Measurements from ENCODE around the gene TNFRSF1B. TPM values are rescaled to one million over a fixed set of nuclear protein-coding genes. Genes with fewer than 3 reads are reported as not detected.

The TNFRSF1B gene
- total and polyA plus RNA-seq, 2 of the 8 experiments (the other 6 are each of a cell fraction or from before 2014, with no cell fraction given): 1.7 to 2.9 TPM

DNA sequence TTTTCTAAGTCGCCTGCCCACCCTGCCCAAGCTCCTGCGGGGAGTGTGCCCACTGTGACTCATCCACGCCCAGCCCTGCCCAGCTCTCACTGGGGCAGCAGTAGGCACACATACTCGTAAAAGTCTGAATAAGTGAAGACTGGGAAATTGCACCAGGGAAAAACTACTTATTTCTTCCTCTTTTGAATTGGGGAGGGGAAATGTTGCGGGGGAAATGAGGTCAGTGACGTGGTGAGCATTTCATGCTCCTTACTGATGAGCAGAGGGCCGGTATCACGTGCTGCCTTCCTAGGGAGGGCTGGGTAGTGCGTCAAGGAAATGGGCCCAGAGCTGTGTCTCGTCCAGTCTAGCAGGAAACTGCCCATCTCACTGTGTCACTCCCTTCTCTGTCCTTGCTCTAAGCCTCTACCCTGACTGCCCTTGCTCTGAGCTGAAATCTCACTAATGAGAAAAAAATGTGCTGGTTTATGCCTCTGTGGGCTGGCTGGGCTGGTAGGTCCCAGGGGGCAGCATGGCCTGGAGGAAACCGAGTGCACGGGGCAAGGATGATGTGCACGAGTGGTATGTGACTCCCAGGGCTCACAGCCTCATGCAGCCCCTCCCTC is 13.5 kb upstream of the TNFRSF1B start:
- no peak overlapping the region for H3K4me2 ChIP-seq (ENCODE audit: insufficient read depth in 1 of 2, low read depth in 2 of 2, low read length in 2 of 2)
- 81% methylated on average over 13 of the region's 13 CpGs; no CpG with 5 or more reads in 1 of the 2 experiments for WGBS, 2 experiments (ENCODE audit: extremely low coverage in 1 of 2, insufficient coverage in 1 of 2, insufficient read length in 1 of 2, insufficient replicate concordance in 2 of 2, low coverage in 1 of 2, low lambda C conversion rate in 2 of 2, missing lambda C conversion rate in 1 of 2)
- FAIRE-seq: no peak

More for the DNA sequence above, 13.5 kb upstream of the TNFRSF1B start:
- H3K23me2 ChIP-seq (ENCODE audit: low read depth, low read length): no peaks in the 10 kb centered on the region
- H3K4ac ChIP-seq (replicated peaks; ENCODE audit: insufficient read length, low read depth, low read length): no peak overlapping the region
- 0 out of 7 replicates have a peak, but pooled peaks cover 0 to 2% (median 0%) of the 10 kb centered on the region in 4 experiments for H3K4me1 ChIP-seq (replicated peaks in 1 of 4; ENCODE audit: control insufficient read depth in 3 of 4, insufficient read depth in 4 of 4, low read length in 3 of 4)
- no peak overlapping the region for H4K91ac ChIP-seq (replicated peaks; ENCODE audit: insufficient read length, low read length)
- no peak overlapping the region for H3K18ac ChIP-seq (ENCODE audit: extremely low read depth, low read length)
- H4K8ac ChIP-seq (ENCODE audit: extremely low read depth, insufficient read depth, low read length): no peak overlapping the region
- H3K14ac ChIP-seq (ENCODE audit: insufficient read length): no peak overlapping the region
- H2BK15ac ChIP-seq (ENCODE audit: low read length): 0 out of 2 replicates have a peak overlapping the region, but pooled peaks have one; percentile 81
- H3K79me1 ChIP-seq (ENCODE audit: low read depth, low read length): no peaks in the 10 kb centered on the region
- no peak overlapping the region for H2BK12ac ChIP-seq (ENCODE audit: low read depth, low read length)
- no peak overlapping the region for H4K5ac ChIP-seq (ENCODE audit: insufficient read length, low read depth, low read length)
- no peak overlapping the region for H2BK5ac ChIP-seq (ENCODE audit: low read depth, low read length)
- H3K56ac ChIP-seq (replicated peaks; ENCODE audit: insufficient read length, low read depth, low read length): no peak overlapping the region
- ChIA-PET CTCF (ENCODE audit: partially characterized antibody) (interaction anchor here (0.6 to 9.2 kb wide), 3 partner anchors 10 to 49 kb away, joined by 3 to 79 read pairs (median 4); no protein-coding TSS in a partner anchor), POLR2A (ENCODE audit: partially characterized antibody) (no interaction called here)
- no peak for TF ChIP-seq EZH2 (IDR thresholded peaks at IDR 0.05; ENCODE audit: low read depth, low read length, severe bottlenecking)
- no peak for TF ChIP-seq CREB1 (IDR thresholded peaks at IDR 0.05)
- no peak for TF ChIP-seq TCF12 (IDR thresholded peaks at IDR 0.05; ENCODE audit: low read depth, low read length)
- no peak for TF ChIP-seq YY1 (IDR thresholded peaks at IDR 0.05; ENCODE audit: low read depth, low read length)
- peaks cover 0 to 2% (median 0%) of the 10 kb centered on the region in 4 experiments; a peak in 1 of 7 replicates for H3K27me3 ChIP-seq (replicated peaks in 1 of 4; ENCODE audit: control insufficient read depth in 3 of 4, extremely low read depth in 1 of 4, insufficient read depth in 3 of 4, low read length in 3 of 4)
- H2AK5ac ChIP-seq (ENCODE audit: low read depth, low read length): no peak overlapping the region
- H3K36me3 ChIP-seq (ENCODE audit: control insufficient read depth in 2 of 4, insufficient read depth in 4 of 4, low read length in 3 of 4): no peaks in the 10 kb centered on the region
- no peak overlapping the region for H2AFZ ChIP-seq (ENCODE audit: low read length)
- H2BK20ac ChIP-seq (ENCODE audit: low read length): no peak overlapping the region
- H2BK120ac ChIP-seq (replicated peaks; ENCODE audit: low read depth, low read length): no peak overlapping the region
- H3K23ac ChIP-seq (ENCODE audit: insufficient read length): no peak overlapping the region
- no peak overlapping the region for H3K27ac ChIP-seq (ENCODE audit: low read depth, low read length)
- no peaks in the 10 kb centered on the region for H3K79me2 ChIP-seq (ENCODE audit: control insufficient read depth in 1 of 2, insufficient read depth in 2 of 2, low read length in 2 of 2)
- no peaks in the 10 kb centered on the region; a peak in 1 of 4 replicates for H3K9me3 ChIP-seq (ENCODE audit: insufficient read depth in 2 of 2, low read depth in 1 of 2, low read length in 1 of 2)
- H3K9ac ChIP-seq (replicated peaks in 1 of 4; ENCODE audit: extremely low read depth in 1 of 4, low read depth in 3 of 4, low read length in 3 of 4): no peak overlapping the region
- DNase-seq (ENCODE audit: low read depth in 1 of 2, low spot score in 2 of 2): no peak
- H3K4me3 ChIP-seq (ENCODE audit: extremely low read depth in 1 of 4, insufficient read depth in 2 of 4, low read depth in 3 of 4, low read length in 4 of 4): no peak overlapping the region
- no peaks in the 10 kb centered on the region for H4K20me1 ChIP-seq (replicated peaks in 1 of 2; ENCODE audit: control insufficient read depth in 1 of 2, insufficient read depth in 2 of 2, low read length in 2 of 2)

Measured in H1 (cell line).